Dendritic cell treated with granulocyte-macrophage colony-stimulating factor and Interleukin-4, amounts not matched to agents 40 ng/mL and 50 ng/mL, for 4 days (primary cell): Measurements from ENCODE around the gene IMMP2L.
A peak's percentile ranks its signal among the peaks of the same experiment; 100 is the strongest.

Source experiments
- H3K27ac Mint-ChIP-seq: one replicate; pipeline ENCODE4 v1.8.0; 2022; ENCODE audit warnings: mild to moderate bottlenecking, mixed read lengths
- H3K27me3 Mint-ChIP-seq: one replicate; pipeline ENCODE4 v1.8.0; 2022; ENCODE audit warnings: mild to moderate bottlenecking, mixed read lengths
- H3K36me3 Mint-ChIP-seq: one replicate; pipeline ENCODE4 v1.8.0; 2022; ENCODE audit warnings: low read depth, mixed read lengths
- H3K4me1 Mint-ChIP-seq: one replicate; pipeline ENCODE4 v1.8.0; 2022; ENCODE audit warnings: low read depth, mixed read lengths
- H3K4me3 Mint-ChIP-seq: one replicate; pipeline ENCODE4 v1.8.0; 2022; ENCODE audit warnings: mild to moderate bottlenecking, moderate library complexity, mixed read lengths
- H3K9me3 Mint-ChIP-seq: one replicate; pipeline ENCODE4 v1.8.0; 2022; ENCODE audit warnings: mixed read lengths
- intact Hi-C: fragments of 100-400 bp; cut with micrococcal nuclease; formaldehyde crosslinking; loops from one replicate; pipeline ENCODE4 v1.15.0; 2022

IMMP2L gene

DNA sequence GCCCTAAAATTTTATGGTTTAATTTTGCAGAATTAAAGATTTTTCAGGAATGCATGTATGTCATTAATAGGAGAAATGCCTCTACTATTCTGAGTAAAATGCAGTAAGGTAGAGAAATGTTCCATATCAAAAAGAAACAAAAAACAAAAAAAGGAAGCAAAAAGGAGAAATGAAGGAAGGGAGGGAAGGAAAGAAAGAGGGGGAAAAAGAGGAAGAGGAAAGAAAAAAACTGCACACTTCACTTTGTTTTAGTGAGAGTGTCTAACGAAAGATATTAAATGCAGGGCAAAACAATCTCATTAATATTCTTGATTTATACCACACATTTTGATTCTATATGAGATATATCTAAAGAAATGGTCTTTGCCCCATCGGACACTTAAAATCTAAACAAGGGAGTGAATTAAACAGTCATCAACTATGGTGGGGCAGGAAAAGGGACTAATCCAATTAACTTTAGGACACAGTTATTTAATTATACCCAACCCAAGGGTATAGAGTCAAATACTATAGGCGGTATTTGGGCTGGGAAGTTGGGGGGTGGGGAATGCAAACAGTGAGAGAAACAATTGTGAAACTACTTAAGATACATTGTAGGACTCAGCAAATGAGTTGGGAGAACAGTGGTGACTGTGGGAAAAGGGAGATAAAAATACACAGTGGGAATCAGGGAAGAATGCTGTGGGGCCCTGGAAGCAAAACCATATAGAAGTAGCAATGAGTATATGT, 27.0 kb downstream of the IMMP2L start:
- H3K4me1 Mint-ChIP-seq, result peaks cover 23% of the 10 kb centered on the region
- intact Hi-C loops, result no loop called here
- no peaks in the 10 kb centered on the region for H3K27me3 Mint-ChIP-seq
- H3K27ac Mint-ChIP-seq, result no peak overlapping the region
- no peaks in the 10 kb centered on the region for H3K9me3 Mint-ChIP-seq
- peak overlapping the region; percentile 22 for H3K4me3 Mint-ChIP-seq
- H3K36me3 Mint-ChIP-seq, result no peaks in the 10 kb centered on the region

DNA sequence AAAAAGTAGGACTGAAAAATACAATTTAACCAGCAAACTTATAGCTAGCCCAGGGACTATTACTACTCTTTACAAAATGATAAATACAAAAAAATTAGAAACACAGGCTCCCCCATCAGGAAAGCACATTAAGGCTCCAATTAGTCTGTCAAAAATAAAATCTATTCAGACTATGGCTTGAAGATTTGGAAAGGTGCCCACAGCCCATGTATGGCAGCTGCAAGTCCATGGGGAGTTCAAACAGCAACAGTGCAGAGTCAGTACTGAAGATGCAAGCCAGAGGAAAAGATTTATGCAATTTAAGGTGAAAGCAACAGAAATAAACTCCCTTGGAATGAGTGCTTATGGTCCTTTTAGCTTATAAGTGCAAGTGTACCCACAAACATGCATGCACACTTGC, 29.7 kb downstream of the IMMP2L start:
- intact Hi-C loops, result no loop called here
- Mint-ChIP-seq H3K27me3 (no peaks in the 10 kb centered on the region), H3K4me1 (peaks cover 23% of the 10 kb centered on the region)

DNA sequence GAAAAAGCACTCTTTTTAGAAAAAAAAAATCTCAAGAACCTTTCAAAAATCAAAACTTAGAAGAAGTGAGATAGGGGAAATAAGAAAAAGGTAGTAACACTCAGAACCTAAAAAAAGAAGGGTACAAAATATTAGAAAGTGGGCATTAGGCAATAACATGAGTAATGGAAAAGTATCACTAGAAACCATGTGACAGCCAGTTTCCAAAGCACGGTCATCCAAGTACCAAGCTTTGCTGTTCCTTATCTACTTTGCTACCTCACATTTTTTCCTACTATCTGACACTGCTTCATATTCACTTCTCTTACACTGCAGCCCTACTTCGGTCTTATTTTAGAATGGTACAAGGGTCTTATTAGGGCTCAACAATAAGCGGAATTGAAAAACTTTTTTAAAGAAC, 30.3 kb downstream of the IMMP2L start:
- H3K4me1 Mint-ChIP-seq, result peaks cover 23% of the 10 kb centered on the region
- H3K4me3 Mint-ChIP-seq, result no peak overlapping the region
- H3K27ac Mint-ChIP-seq, result no peak overlapping the region

More for the DNA sequence above, 29.7 kb downstream of the IMMP2L start:
- Mint-ChIP-seq H3K4me3 (no peak overlapping the region), H3K9me3 (no peaks in the 10 kb centered on the region), H3K36me3 (no peaks in the 10 kb centered on the region), H3K27ac (no peak overlapping the region)

DNA sequence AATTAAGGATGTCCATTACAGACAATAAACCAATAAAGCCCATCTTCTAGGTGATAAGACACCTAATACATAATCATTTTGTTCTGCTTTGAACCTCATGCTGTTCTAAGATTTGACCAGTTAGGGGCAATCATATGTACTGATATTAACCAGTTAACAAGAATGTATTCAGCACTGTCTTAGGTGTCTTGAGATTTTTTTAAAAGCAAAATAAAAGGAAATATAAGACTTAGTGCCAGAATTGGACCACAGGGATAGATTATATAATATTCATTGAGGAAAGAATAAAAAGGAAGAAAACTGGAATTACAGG, 32.0 kb downstream of the IMMP2L start:
- intact Hi-C loops, result no loop called here
- Mint-ChIP-seq H3K27me3 (no peaks in the 10 kb centered on the region), H3K9me3 (no peaks in the 10 kb centered on the region), H3K4me1 (peaks cover 18% of the 10 kb centered on the region), H3K4me3 (no peak overlapping the region), H3K27ac (no peak overlapping the region), H3K36me3 (no peaks in the 10 kb centered on the region)

More for the DNA sequence above, 30.3 kb downstream of the IMMP2L start:
- Mint-ChIP-seq H3K36me3 (no peaks in the 10 kb centered on the region), H3K27me3 (no peaks in the 10 kb centered on the region), H3K9me3 (no peaks in the 10 kb centered on the region)
- intact Hi-C loops, result no loop called here

DNA sequence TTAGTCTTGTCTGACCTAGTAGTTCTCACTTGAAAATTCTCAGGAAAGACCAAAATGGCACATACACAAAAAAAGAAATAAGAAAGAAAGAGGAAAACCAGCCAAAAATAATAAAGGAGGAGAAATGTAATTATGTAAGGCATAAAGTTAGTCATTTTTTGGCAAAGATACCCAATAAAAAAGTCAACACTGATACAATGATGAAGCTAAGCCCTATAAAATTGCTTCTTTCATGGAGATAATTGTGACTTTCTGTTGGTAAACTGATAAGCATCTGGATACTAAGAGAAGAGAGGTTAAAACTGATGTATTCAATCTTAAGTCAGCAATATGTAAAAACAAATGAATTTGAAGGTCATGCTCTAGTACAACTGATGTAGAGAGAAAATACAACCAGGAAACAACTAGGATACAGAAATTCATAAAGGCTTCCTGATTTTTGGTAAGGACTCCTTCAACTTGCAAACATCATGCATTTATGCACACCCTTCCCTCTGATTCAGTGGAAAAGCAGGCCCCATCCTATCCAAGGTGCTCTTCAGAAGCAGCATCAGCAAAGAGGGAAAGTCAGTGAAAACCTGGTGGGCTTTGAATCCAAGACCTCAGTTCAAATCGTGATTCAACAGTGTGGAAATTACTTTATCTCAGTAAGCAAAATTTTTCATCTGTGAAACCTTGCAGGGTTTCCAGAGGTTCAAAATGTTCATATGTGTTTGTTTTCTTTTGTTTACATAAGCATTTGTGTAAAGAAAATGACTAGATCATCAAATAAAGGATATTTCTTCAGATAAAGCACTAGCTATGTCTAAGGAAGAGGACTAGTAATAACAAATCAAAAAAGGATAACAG, 32.6 kb downstream of the IMMP2L start:
- H3K4me1 Mint-ChIP-seq, result peaks cover 13% of the 10 kb centered on the region
- no peaks in the 10 kb centered on the region for H3K9me3 Mint-ChIP-seq
- no peak overlapping the region for H3K27ac Mint-ChIP-seq
- intact Hi-C loops, result no loop called here
- H3K4me3 Mint-ChIP-seq, result no peak overlapping the region
- H3K27me3 Mint-ChIP-seq, result no peaks in the 10 kb centered on the region
- H3K36me3 Mint-ChIP-seq, result no peaks in the 10 kb centered on the region

DNA sequence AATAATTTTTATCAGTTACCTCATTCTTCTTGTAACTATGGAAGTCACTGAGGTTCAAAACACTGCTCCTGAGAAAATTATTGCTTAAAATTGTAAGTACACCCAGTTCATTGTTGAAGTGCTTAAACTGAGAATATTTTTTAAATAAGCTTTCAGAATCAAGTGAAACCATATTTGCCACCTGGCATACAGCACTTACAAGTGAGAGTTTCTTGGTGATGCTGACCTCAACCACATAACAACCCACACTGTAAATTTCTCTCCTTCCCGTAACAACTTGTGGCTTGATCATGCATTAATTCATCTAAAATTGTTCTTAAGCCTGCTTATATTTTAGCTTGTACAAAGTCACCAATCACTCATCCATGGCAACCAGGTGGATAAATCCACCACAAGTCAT, 34.0 kb downstream of the IMMP2L start:
- Mint-ChIP-seq H3K4me3 (no peak overlapping the region), H3K27ac (no peak overlapping the region), H3K9me3 (no peaks in the 10 kb centered on the region), H3K27me3 (no peaks in the 10 kb centered on the region), H3K36me3 (no peaks in the 10 kb centered on the region), H3K4me1 (peaks cover 13% of the 10 kb centered on the region)
- intact Hi-C loops, result no loop called here

DNA sequence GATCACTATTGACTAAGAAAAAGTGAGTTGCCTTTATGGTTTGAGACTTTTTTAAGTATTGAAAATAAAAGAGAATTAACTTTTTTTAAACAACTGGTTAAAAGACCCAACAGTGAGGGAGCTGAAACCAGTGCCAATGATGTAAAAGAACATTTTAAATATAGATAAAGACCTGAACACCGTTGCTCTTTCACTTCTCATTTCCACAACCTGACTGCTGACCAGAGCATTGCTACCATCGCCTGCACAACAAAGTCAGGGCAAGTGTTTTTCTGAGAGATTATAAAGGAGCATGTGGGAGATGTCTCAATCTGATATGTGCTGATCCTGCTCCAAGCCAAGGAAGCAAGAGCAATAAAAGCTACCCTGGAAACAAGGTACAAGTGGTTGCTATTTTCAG, 34.7 kb downstream of the IMMP2L start:
- no peak overlapping the region for H3K27ac Mint-ChIP-seq
- H3K9me3 Mint-ChIP-seq, result peaks cover under 1% of the 10 kb centered on the region
- no peaks in the 10 kb centered on the region for H3K36me3 Mint-ChIP-seq
- H3K4me3 Mint-ChIP-seq, result no peak overlapping the region
- intact Hi-C loops, result no loop called here
- H3K4me1 Mint-ChIP-seq, result peaks cover 15% of the 10 kb centered on the region
- no peaks in the 10 kb centered on the region for H3K27me3 Mint-ChIP-seq

DNA sequence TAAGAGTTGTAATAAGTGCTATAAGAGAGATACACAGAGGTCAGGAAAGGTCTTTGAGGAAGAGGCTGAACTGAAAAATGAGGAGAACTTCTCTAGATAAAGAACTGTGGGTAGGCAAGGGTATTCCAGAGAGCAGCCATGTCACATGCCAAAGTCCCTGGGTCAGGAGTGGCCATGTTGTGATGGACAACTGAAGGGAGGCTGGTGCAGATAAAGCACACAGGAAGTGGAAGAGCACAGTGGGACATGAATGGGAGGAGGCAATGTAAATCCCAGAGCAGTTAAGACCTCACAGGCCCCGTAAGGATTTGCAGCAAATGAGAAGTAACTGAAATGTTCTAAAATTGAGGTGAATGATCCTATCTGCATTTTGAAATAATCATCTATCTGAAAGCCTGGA, 37.2 kb downstream of the IMMP2L start:
- Mint-ChIP-seq H3K4me3 (no peak overlapping the region), H3K4me1 (peaks cover 11% of the 10 kb centered on the region), H3K9me3 (peaks cover 17% of the 10 kb centered on the region), H3K27ac (no peak overlapping the region), H3K36me3 (peaks cover 6% of the 10 kb centered on the region), H3K27me3 (no peaks in the 10 kb centered on the region)
- intact Hi-C loops, result no loop called here

DNA sequence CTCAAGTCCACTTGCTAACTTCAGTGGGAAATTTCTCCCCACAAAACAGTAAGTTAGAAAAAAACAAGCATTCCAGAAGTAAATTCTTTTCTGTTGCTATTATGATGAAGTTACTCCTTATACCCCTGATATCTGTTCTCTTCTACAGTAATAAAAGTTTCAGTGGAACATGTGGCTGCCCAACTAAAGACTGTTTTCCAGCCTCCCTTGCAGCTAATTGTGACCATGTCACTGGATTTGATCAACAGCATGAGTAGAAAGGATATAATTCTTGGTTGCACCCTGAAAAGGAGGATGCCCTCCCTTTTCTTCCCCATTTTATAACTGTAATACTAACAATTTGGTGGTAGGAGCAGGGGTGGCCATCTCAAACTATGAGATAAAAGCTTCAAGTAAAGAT, 40.6 kb downstream of the IMMP2L start:
- H3K4me1 Mint-ChIP-seq, result peaks cover 11% of the 10 kb centered on the region

DNA sequence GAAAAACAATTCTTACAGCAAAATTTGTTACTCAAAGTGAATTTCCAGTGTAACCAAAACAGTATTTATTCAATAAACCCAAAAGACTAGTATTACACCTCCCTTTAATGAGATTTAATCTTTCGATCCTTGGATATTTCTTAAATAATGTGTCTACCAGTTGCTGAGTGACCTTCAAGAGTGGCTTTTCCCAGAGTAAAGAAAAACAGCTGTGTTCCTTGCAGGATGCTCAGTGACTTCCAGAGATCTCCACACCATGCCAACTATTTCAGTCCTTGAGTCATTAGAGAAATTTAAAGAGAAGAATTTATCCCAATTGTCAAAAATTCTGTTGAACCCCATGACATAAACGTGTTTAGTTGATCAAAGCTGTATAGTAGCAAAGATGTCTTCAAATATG, 44.0 kb downstream of the IMMP2L start:
- Mint-ChIP-seq H3K4me3 (no peak overlapping the region), H3K27me3 (no peaks in the 10 kb centered on the region), H3K36me3 (peaks cover 6% of the 10 kb centered on the region)

More for the DNA sequence above, 40.6 kb downstream of the IMMP2L start:
- Mint-ChIP-seq H3K36me3 (peaks cover 6% of the 10 kb centered on the region), H3K4me3 (no peak overlapping the region), H3K27ac (no peak overlapping the region), H3K27me3 (no peaks in the 10 kb centered on the region), H3K9me3 (peaks cover 17% of the 10 kb centered on the region)
- intact Hi-C loops, result no loop called here

DNA sequence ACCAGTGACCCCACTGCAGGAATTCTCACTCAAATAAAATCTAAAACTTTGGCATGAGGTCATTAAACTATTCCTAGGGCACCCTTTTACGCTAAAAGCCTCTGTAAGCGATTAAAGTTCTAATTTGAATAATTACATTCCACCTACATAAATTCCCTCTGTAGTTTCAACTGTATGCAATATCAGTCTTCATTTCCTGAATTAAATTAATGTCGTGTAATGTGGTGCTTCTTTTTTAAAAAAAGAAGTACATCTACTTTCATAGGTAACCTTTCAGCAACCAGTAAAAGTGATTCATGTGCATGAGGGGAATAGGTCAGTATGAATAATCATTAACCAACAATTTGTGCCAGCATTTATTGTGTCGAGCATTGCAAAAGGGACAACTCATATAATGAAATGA, 44.7 kb downstream of the IMMP2L start:
- peaks cover 6% of the 10 kb centered on the region for H3K36me3 Mint-ChIP-seq
- H3K4me3 Mint-ChIP-seq, result no peak overlapping the region
- intact Hi-C loops, result no loop called here
- no peak overlapping the region for H3K27ac Mint-ChIP-seq
- H3K9me3 Mint-ChIP-seq, result peaks cover 16% of the 10 kb centered on the region
- H3K4me1 Mint-ChIP-seq, result peaks cover 6% of the 10 kb centered on the region
- no peaks in the 10 kb centered on the region for H3K27me3 Mint-ChIP-seq

More for the DNA sequence above, 44.0 kb downstream of the IMMP2L start:
- intact Hi-C loops, result no loop called here
- Mint-ChIP-seq H3K27ac (no peak overlapping the region), H3K4me1 (peaks cover 11% of the 10 kb centered on the region), H3K9me3 (peaks cover 17% of the 10 kb centered on the region)

DNA sequence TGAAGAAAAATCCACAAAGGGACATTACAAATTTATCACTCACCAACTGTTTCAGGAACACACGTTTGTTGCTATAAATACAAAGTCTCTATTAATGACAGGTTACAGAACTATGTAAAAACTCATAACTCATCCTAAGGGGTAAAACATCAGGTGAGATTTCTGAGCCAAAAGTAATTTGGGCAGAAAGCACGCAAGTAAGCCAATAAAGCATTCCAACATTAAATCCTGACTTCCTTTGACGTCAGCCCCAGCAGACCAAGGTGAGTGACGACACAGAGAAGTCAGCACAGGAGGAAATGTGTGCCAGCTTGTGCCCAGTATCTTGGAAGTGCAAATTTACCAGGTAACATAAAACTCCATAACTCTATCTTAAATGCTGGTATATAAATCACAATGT, 45.7 kb downstream of the IMMP2L start:
- Mint-ChIP-seq H3K27ac (no peak overlapping the region), H3K4me3 (no peak overlapping the region), H3K27me3 (no peaks in the 10 kb centered on the region), H3K4me1 (no peaks in the 10 kb centered on the region), H3K9me3 (peaks cover 7% of the 10 kb centered on the region), H3K36me3 (peaks cover 6% of the 10 kb centered on the region)
- intact Hi-C loops, result no loop called here

DNA sequence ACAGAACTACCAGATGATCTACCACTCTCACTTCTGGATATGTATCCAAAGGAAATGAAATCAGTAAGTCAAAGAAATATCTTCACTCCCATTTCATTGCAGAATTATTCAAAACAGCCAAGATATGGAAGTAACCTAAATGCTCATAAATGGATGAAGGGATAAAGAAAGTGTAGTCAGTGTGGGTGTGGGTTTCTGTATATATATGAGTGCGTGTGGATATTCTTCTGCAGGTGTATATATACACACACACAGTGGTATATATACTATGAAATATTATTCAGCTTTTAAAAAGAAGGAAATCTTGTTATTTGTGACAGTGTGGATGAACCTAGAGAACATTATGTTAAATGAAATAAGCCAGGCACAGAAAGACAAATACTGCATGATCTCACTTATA, 48.7 kb downstream of the IMMP2L start:
- intact Hi-C loops, result no loop called here
- no peak overlapping the region for H3K27ac Mint-ChIP-seq
- no peaks in the 10 kb centered on the region for H3K4me1 Mint-ChIP-seq
- H3K4me3 Mint-ChIP-seq, result no peak overlapping the region
- no peaks in the 10 kb centered on the region for H3K9me3 Mint-ChIP-seq
- H3K36me3 Mint-ChIP-seq, result no peaks in the 10 kb centered on the region
- no peaks in the 10 kb centered on the region for H3K27me3 Mint-ChIP-seq

DNA sequence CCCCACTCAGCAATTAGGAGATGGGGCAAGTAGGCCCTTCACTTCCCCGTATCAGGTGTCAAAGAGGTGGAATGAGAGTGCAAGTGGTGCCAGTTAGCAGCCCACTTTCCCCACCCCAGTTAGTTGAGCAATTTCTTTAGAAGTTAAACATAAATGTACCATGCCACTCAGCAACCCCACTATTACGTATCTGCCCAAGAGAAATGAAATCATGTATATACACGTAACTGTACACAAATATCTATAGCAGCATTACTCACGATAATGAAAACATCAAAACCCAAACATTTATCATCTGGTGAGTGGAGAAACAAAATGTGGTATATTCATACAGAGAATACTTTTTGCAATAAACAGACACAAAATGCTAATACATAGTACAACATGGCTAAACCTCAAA, 50.4 kb downstream of the IMMP2L start:
- Mint-ChIP-seq H3K36me3 (no peaks in the 10 kb centered on the region), H3K27ac (no peak overlapping the region), H3K27me3 (no peaks in the 10 kb centered on the region), H3K4me3 (no peak overlapping the region), H3K9me3 (no peaks in the 10 kb centered on the region), H3K4me1 (no peaks in the 10 kb centered on the region)
- intact Hi-C loops, result no loop called here
